ENCODE measurements around the gene POLDIP2.
"Not testable (repeated sequence)": the region's sequence is repeated elsewhere in the genome, so short reads cannot be mapped to it uniquely, and the experiment has no call there.

POLDIP2 gene

GRCh38 chr17:28365487-28365886, 8.2 kb upstream of the POLDIP2 start:
- DNase-seq (ENCODE audit: low read depth): no peak

- no peak for DNase-seq (ENCODE audit: low read depth)
These were observed 7.5 kb upstream of the POLDIP2 start, which contains the start of gene SEBOX for GRCh38 chr17:28364665-28365363. Gene SEBOX (minus strand): TSS chr17:28365199. CDS start chr17:28365151, 48 bp downstream.

- no peak for DNase-seq (ENCODE audit: low read depth)
These were observed 6.7 kb upstream of the POLDIP2 start for GRCh38 chr17:28363776-28364650.

- no peak for DNase-seq (ENCODE audit: low read depth)
These were observed 5.9 kb upstream of the POLDIP2 start for GRCh38 chr17:28363186-28363585.

GRCh38 chr17:28357901-28358197, 522 bp upstream of the POLDIP2 start:
- DNase-seq (ENCODE audit: low read depth): no peak

GRCh38 chr17:28350271-28350670, 7.1 kb downstream of the POLDIP2 start:
- no peak for DNase-seq (ENCODE audit: low read depth)

GRCh38 chr17:28348979-28349378, 8.3 kb downstream of the POLDIP2 start:
- no peak for DNase-seq (ENCODE audit: low read depth)

GRCh38 chr17:28347261-28347891, 10.0 kb downstream of the POLDIP2 start:
- DNase-seq (ENCODE audit: low read depth): no peak

- DNase-seq (ENCODE audit: low read depth): no peak
These were observed 10.5 kb downstream of the POLDIP2 start for GRCh38 chr17:28346746-28347246.

GRCh38 chr17:28346199-28346580, 11.1 kb downstream of the POLDIP2 start:
- DNase-seq (ENCODE audit: low read depth): no peak

GRCh38 chr17:28345419-28346198, 11.7 kb downstream of the POLDIP2 start:
- DNase-seq (ENCODE audit: low read depth): no peak

GRCh38 chr17:28344435-28344901, 12.9 kb downstream of the POLDIP2 start:
- DNase-seq (ENCODE audit: low read depth): no peak

GRCh38 chr17:28344011-28344410, 13.3 kb downstream of the POLDIP2 start:
- DNase-seq (ENCODE audit: low read depth): no peak

- no peak for DNase-seq (ENCODE audit: low read depth)
These were observed 13.8 kb downstream of the POLDIP2 start for GRCh38 chr17:28343491-28343932.

- no peak for DNase-seq (ENCODE audit: low read depth)
These were observed 15.0 kb downstream of the POLDIP2 start for GRCh38 chr17:28342313-28342712.

- no peak for DNase-seq (ENCODE audit: low read depth)
These were observed 15.8 kb downstream of the POLDIP2 start for GRCh38 chr17:28341516-28341915.

GRCh38 chr17:28340374-28340773, 17.0 kb downstream of the POLDIP2 start:
- no peak for DNase-seq (ENCODE audit: low read depth)

GRCh38 chr17:28339431-28339830, 17.9 kb downstream of the POLDIP2 start:
- DNase-seq (ENCODE audit: low read depth): no peak

- DNase-seq (ENCODE audit: low read depth): not testable (repeated sequence)
These were observed 18.5 kb downstream of the POLDIP2 start for GRCh38 chr17:28338769-28339212.

- no peak for DNase-seq (ENCODE audit: low read depth)
These were observed 19.1 kb downstream of the POLDIP2 start for GRCh38 chr17:28338056-28338768.

All from activated gamma-delta T cell treated with anti-CD3 and anti-CD28 coated beads, Interleukin-2, amount 50 U/mL, for 16 hours (primary cell).